G401 (cell line): Measurements from ENCODE around the gene PPP1R12A. TPM values are rescaled to one million over a fixed set of nuclear protein-coding genes. Genes with fewer than 3 reads are reported as not detected.
"Not testable (repeated sequence)": the region's sequence is repeated elsewhere in the genome, so short reads cannot be mapped to it uniquely, and the experiment has no call there.

ENCODE experiments used
- DNase-seq: peaks from one replicate; pipeline ENCODE4 v3.0.0-alpha.2; 2015; ENCODE audit warnings: low spot score
- in situ Hi-C: cut with HindIII; loops from 2 replicates; pipeline ENCODE4 v1.10.0; 2016; ENCODE audit warnings: low sequenced_read_pairs, mixed read lengths
- total RNA-seq: library from RNA; depleted of rRNA; stranded (reverse); fragments of >200 nt; shearing (Covaris generic); gene quantifications from 2 replicates; pipeline ENCODE4 v1.2.3, GENCODE V29; 2014

Gene PPP1R12A
- total RNA-seq, 1 experiment from 2014 or later = 45.4 TPM

DNA sequence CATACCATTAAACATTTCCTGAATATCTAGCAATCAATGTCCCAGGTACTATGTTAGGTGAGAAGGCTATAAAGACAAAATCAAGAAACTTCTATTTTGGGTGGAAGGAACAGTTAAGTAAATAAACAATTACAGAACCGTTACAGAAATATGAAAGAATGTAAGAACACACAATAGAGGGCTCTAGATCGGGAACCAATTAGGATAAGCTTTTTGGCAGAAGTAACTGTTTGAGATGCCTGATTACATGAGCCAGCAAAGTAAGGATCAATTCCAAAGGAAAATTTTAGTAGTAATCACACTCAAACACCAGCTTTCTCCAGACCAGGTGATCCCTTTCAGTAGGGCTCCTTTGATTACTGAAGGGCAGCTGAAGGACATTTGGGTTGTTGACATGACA is 33.9 kb downstream of the PPP1R12A start:
- no peak for DNase-seq
- in situ Hi-C loops = no loop called here

DNA sequence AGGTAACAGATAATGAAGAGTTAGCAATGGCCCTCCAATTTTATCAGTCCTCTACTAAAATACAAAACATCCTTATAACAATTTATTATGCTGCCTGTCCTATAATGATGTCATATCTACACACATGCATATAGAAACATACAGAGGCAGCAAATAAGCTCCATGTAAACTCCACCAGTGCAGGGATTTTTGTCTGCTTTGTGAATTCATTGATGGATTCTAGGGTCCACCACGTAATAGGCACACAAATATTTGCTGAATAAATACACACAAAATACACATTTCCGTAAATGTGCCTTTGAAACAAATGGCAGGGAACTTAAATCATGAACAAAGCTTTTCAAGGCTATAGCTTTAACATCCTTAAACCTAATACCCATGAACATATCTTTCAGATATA is 34.7 kb downstream of the PPP1R12A start:
- in situ Hi-C loops = no loop called here
- DNase-seq = no peak

DNA sequence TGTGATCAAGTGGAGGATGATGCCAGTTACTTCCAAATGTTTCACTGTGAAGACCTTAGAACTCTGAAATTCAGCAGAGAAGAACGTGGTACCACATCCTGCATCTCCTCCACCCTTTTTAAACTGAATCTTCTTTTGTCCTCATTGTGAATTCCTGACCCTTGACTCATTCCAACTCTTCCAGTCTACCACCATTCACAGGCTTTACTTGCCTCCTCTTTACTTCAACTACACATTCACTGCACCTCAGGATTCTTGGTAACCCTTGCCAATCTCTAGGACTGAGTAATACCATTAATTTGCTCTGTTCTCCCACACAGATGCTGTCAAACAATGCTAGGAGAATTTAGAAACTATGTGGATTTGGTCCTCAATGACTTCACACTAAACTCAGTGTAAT is 37.3 kb downstream of the PPP1R12A start:
- no peak for DNase-seq

DNA sequence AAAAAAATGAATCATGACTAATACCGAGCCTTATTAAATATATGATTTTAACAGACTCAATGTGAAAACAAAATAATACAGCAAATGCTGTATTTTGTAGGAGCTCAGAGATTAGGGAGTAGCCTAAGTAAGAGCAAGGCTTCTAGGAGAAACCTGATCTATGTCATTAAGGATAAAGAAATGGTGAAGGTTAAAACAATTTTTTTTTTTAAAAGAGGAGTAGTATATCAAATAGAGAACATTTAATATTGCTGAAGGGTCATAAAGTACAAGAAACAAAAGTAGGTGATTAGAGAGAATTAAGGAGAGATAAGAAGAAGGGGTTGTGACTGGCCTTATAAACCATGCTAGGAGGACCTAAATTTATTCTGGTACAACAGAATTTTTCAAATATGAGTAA is 39.1 kb downstream of the PPP1R12A start:
- in situ Hi-C loops = no loop called here
- no peak for DNase-seq

More for the DNA sequence above, 37.3 kb downstream of the PPP1R12A start:
- in situ Hi-C loops = no loop called here

DNA sequence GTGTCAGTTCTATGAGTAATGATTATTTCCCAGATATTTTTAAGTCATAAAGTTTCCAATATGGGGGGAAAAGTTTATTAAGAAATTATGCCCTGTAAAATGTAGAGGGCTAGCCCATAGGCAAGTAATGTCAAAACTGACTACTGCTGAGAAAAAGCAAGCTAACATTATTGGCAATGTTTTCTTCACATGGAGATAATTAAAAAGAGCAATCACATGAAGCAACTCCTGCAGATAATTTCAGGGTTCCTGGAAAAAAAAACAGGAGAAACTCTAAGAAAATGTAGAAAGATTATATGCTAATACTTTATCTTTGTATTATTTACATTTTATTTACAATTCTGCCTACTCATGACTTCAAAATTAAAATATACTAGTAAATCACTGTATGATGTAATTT is 39.8 kb downstream of the PPP1R12A start:
- in situ Hi-C loops = no loop called here
- no peak for DNase-seq

DNA sequence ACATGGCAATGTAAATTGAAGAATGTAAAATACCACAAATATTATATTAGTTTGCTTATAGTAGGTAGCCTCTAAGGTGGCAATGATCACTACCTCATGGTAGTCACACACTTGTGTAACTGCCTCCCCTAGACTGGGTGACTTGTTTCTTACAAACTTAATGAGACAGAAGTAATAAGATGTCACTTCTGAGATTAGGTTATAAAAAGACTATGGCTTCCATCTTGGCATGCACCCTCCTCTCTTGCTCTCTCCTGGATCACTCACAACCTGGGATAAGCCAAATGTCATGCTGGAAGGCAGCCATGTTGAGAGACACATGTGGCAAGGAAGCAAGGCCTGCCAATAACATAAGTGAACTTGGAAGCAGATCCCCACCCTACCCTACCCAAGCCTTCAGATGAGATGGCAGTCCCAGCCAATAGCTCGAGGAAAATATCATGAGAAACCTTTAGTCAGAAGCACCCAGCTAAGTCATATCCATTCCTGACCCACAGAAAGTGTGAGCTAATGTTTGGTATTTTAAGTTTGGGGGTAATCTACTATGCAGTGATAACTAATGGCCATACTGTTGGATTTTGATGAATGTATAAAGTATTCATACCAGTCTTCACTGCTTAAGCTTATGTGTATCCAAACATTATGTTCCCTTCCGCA is 43.3 kb downstream of the PPP1R12A start:
- in situ Hi-C loops = no loop called here
- DNase-seq = peak; percentile 27

DNA sequence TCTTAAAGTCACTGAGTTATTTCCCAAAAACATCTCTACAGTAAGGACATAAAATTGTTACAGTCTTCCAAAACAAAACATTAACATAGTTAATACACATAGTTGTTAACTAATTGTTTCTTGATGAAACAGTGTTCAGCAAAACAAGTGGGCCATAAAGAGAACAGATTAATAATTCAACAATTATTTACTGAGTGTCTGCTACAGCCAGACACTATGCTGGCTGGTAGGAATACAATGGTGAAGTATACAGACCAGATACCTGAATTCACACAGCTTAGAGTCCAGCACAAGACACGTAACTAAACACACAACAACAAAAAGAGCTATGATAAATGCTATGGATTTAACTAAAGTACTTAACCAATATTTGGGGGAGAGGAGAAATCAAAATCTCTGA is 47.0 kb downstream of the PPP1R12A start:
- in situ Hi-C loops = no loop called here
- DNase-seq = no peak

DNA sequence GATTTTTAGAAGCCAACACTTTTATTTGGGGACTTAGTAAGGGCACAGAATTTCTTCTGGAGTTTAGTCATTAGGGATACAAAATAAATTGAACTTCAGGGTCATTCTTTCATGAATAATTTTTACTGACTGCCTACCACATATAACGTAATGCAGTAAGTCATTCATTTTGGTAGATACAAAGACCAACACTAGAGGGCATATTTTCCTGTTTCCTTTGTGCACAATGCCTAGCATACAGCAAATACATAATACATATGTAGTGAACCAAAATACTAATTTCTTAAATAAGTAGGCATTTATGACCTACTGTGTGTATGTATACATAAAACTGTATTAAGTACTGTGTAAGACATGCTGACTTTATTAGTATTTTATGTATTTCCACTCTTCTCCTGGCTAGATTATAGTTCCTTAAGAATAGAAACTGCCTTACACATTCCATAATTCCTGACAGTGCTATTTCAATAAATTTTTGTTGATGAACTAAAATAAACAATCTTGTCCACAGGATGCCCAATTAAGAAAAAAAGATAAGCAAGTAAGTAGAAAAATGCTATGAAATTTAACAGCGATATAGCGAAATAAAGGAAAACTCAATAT is 47.9 kb downstream of the PPP1R12A start:
- in situ Hi-C loops = no loop called here
- DNase-seq = peak; percentile 46

DNA sequence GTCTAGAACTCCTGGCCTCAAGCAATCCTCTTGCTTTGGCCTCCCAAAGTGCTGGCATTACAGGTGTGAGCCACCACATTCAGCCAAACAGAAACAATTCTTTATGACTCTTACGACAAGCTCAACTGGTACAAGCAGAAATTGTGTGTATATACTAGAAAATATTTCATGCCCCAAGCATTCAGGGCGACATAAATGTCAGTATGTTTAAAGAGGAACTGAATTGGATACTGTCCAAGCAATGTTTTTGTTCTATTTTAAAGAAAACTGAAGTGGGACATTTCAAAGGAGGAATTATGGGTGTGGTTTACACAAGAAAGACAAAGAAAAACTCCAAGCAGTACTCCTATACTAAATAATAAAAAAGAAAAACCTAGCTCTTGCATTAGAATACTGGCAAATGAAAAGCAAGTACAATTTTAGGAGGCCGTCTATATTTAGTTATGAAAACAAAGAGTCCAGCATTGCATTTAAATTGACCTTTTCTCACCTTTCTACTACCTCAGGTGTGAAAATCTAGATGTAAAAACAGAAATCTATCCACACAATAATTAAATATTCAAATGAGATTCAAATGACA is 48.9 kb downstream of the PPP1R12A start:
- no peak for DNase-seq
- in situ Hi-C loops = no loop called here

DNA sequence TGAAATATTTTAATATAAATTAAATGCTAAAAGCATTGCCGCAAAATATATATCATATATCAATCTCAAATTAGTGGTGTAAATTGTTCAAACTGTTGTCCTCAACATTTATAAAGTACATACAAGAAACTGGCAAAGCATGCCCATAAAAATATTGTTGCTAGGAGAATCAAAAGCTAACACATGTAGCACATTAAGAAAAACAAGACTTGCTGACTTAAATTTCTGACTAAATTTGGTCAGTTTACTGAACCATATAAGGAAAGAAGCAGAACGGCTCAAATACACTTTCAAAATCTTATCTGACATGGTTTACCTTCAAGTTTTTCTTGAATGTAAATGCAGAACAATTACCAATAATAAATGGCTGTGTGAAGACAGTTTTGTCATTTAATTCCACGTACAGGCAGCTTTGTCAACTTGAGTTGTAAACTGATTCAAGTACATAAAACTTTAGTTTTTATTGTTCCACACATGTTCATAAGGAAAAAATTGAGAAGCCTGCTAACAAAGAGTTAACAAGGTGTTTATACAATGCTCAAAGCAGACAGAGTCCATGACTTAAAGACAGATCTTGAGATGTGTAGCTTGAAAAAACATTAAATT is 50.4 kb downstream of the PPP1R12A start:
- in situ Hi-C loops = no loop called here
- DNase-seq = no peak

DNA sequence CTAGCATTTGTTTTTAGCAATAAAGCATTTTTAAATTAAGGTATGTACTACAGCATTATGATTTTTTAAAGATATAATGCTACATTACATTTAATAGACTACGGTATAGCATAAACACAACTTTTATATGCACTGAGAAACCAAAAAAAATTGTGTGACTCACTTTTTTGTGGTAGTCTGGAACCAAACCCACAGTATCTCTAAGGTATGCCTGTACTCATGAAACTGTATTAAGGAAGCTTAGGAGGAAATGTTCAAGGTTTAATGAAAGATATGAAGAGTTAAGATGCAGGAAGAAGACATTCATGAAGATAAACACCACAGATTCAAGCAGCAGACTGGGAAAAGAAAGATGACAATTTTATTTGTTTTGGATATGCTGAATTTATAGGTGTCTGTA is 51.7 kb downstream of the PPP1R12A start:
- DNase-seq = no peak
- in situ Hi-C loops = no loop called here

DNA sequence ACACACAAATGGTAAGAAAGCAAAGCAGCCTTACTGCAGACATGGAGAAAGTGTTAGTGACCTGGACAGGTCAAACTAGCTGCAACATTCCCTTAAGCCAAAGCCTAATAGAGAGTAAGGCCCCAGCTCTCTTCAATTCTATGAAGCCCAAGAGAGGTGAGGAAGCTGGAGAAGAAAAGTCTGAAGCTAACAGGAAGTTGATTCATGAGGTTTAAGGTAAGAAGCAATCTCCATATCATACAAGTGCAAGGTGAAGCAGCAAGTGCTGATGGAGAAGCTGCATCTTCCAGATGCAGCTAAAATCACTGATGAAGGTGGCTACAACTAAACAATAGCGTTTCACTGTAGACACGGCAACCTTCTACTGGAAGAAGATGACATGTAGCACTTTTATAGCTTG is 53.5 kb downstream of the PPP1R12A start:
- in situ Hi-C loops = no loop called here
- no peak for DNase-seq

DNA sequence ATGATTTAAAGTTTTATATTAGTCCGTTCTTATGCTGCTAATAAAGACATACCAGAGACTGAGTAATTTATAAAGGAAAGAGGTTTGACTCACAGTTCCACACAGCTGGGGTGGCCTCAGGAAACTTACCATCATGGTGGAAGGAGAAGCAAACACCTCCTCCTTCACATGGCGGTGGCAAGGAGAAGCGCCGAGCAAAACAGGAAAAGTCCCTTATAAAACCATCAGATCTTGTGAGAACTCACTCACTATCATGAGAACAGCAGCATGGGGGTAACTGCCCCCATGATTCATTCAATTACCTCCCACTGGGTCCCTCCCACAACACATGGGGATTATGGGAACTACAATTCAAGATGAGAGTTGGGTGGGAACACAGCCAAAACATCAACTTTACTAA is 56.4 kb downstream of the PPP1R12A start:
- in situ Hi-C loops, DNase-seq: not testable (repeated sequence)

DNA sequence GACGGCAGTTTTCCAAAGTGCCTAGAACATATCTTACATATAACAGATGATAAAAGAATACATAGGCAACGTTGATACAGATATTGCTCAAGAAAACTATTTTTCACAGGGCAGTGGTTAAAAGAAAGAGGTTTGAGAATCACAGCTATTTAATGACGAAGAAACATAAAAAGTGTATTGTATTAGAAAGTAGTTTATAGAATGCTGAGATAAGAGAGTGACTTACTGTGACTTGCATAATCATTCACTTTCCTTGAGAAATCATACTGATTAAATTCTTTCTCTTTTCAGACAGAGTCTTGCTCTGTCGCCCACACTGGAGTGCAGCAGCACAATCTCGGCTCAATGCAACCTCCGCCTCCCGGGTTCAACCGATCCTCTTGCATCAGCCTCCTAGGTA is 57.7 kb downstream of the PPP1R12A start:
- no peak for DNase-seq
- in situ Hi-C loops = no loop called here

DNA sequence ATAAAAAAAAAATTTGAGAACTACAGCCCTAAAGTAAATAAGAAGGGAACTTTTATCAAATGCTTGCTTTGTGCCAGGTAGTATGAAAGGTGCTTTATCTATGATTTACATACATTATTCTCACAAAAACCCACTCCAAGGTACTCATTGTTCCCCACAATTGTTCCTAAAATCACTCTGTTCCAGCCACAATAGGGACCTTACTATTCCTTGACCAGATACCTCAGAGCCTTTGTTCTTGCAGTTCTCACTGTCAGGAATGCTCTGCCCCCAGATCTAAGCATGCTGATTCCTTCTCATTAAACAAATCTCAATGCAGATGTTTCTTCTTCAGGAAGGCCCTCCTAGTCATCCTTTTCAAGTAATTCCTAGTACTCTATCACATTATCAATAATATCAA is 60.2 kb downstream of the PPP1R12A start:
- DNase-seq = no peak
- in situ Hi-C loops = no loop called here

DNA sequence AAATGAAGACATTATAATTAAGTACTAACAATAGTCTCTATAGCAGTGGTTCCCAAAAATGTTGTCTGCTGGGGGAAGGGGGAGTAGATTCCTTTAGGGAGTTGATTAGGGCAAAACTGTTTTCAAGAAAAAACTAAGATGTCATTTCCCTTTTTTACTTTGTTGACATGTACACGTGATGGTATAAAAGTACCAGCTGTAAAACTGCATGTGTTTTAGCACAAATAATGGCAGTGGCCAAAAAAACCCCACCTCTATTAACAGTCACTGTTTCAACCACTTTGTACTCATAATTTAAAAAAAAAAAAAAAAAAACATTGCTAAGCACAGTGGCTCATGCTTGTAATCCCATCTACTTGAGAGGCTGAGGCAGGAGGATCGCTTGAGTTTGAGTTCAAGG is 61.7 kb downstream of the PPP1R12A start:
- no peak for DNase-seq
- in situ Hi-C loops = no loop called here

DNA sequence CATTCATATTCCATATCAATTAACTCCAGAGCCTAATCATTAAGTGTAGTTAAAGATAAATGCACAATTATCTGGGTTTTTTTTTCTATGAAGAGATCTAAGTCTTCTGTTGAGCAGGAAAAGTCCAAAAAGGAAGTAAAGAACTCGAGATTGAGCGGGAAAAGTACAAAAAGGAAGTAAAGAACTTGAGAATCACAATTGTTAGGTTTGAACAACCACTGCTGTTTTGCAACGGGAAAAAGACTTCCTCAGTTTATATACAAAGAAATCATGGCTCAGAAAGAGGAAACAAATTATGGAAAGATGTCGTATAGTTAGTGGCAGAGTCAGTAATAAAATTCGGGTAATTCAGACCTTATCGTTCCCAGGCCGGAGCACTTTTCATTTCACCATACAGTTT is 63.3 kb downstream of the PPP1R12A start:
- DNase-seq = no peak
- in situ Hi-C loops = no loop called here

DNA sequence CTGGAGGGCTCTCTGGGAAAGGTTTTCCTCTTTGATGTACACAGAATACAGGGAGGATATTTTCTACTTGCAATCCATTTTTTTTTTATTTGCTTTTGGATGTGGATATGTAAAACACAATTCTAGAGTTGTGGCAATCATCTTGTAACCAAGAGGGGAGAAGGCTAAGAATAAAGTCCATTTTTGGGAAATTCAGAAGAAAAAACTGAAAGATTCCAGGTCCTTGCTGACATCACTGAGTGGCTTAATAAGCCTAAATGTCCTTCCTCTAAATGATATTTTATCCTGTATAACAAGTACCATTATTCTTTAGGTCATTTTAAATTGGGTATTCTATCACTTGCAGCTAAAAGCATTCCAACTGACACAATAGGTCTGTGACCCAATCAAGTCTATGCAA is 64.0 kb downstream of the PPP1R12A start:
- in situ Hi-C loops = no loop called here
- no peak for DNase-seq

DNA sequence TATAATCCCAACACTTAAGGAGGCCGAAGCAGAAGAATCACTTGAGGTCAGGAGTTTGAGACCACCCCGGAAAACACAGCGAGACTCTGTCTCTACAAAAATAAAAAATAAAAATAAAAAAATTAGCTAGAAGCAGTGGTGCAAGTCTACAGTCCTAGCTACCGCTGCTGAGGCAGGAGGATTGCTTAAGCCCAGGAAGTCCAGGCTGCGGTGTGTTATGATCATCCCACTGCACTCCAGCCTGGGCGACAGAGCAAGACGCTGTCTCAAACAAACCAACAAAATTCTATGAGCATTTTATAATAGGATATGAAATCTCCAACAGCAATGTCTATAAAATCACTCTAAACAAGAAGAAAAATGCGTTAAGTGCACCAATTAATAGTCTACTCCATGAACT is 75.3 kb downstream of the PPP1R12A start:
- no peak for DNase-seq
- in situ Hi-C loops = no loop called here

DNA sequence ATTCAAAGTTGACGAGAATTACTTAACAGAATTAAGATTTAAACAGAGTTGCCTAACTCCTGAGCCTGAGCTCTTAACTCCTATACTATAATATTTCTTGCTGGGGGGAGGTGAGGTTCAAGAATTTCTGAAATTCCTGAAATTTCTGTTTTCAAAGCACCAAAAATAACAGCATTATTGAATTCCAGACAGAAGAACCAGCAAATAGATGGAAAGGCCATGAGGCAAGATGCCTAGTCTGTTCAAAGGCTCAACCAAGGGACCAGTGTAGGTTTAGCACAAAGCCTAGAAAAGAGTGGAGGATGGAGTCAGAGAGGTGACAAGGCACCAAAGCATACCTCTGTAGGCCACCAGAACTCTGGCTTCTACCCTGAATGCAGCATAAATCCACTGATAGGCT is 76.4 kb downstream of the PPP1R12A start:
- DNase-seq = no peak

DNA sequence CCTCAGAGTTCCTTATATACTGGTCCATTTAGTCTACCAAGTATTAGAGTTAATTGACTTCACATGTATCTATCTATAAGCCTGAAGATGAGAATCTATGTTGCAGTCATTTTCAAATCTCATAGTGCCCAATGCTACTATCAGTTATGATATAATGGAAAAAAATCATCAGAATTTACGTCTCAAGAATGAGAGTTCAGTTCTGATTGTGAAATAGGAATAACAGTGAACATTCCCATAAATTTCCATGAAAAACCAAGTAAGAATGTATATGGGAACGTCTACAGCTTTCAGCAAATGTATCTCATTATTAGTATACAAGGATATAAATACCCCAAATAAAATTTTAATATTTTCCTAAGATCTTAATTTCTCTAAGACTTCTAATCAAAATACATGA is 77.2 kb downstream of the PPP1R12A start:
- in situ Hi-C loops = no loop called here
- DNase-seq = no peak

More for the DNA sequence above, 76.4 kb downstream of the PPP1R12A start:
- in situ Hi-C loops = no loop called here
